ENCODE measurements around the gene CLDN14.

CLDN14 gene

GRCh38 chr21:36471254-36471723, 8.6 kb downstream of the CLDN14 start:
- peak in 1 of 2 donors; percentile 6 for DNase-seq (ENCODE audit: low read depth in 2 of 2)

GRCh38 chr21:36470294-36470693, 9.6 kb downstream of the CLDN14 start:
- DNase-seq (ENCODE audit: low read depth in 2 of 2) = no peak

GRCh38 chr21:36466061-36466511, 13.8 kb downstream of the CLDN14 start:
- no peak for DNase-seq (ENCODE audit: low read depth in 2 of 2)

DNA sequence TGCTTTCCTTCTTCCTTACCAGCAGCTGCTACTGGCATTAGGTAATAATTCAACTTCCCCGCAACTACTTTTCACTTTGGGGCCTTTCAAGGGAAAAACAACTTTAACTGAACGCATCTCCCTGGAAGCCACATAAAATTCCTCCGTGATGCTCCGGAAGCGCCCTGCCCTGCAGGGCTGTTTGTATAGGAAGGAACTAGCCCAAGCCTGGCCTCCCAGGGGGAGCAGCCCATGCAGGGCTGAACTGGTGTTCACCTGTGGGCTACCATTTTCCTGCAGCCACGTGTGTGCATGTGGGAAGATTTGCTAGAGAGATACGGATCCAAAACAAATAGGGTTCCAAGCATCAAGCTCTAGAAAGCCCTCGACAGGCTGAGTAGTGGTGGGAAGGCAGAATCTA, 14.4 kb downstream of the CLDN14 start:
- DNase-seq (ENCODE audit: low read depth in 2 of 2) = no peak

- no peak for DNase-seq (ENCODE audit: low read depth in 2 of 2)
Observed at GRCh38 chr21:36464590-36464989, 15.3 kb downstream of the CLDN14 start.

DNA sequence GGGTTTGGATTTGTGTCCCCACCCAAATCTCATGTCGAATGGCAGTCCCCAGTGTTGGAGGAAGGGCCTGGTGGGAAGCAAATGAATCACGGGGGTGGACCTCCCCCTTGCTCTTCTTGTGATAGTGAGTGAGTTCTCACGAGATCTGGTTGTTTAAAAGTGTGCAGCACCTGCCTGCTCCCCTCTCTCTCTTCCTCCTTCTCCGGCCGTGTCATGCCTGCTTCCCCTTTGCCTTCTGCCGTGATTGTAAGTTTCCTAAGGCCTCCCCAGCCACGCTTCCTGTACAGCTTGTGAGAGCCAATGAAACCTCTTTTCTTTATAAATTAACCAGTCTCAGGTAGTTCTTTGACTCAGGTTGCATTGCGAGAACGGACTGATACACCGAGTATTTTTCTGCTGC, 15.9 kb downstream of the CLDN14 start:
- DNase-seq (ENCODE audit: low read depth in 2 of 2) = no peak

DNA sequence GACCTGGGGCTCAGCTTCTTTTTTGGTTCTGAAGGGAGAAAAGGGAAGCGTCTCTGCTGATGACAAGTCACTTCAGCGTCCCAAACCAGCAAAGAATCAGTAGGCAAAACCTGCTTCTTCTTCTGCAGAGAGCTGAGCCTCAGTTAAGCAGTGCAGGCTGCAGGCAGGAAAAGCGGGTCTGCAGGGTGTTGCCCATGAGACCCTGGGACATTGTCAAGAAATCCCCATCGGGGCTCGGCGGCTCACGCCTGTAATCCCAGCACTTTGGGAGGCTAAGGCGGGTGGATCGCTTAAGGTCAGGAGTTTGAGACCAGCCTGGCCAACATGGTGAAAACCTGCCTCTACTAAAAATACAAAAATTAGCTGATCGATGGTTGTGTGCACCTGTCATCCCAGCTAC, 16.7 kb downstream of the CLDN14 start:
- no peak for DNase-seq (ENCODE audit: low read depth in 2 of 2)

- DNase-seq (ENCODE audit: low read depth in 2 of 2) = no peak
Observed at GRCh38 chr21:36461918-36462486, 17.9 kb downstream of the CLDN14 start.

DNA sequence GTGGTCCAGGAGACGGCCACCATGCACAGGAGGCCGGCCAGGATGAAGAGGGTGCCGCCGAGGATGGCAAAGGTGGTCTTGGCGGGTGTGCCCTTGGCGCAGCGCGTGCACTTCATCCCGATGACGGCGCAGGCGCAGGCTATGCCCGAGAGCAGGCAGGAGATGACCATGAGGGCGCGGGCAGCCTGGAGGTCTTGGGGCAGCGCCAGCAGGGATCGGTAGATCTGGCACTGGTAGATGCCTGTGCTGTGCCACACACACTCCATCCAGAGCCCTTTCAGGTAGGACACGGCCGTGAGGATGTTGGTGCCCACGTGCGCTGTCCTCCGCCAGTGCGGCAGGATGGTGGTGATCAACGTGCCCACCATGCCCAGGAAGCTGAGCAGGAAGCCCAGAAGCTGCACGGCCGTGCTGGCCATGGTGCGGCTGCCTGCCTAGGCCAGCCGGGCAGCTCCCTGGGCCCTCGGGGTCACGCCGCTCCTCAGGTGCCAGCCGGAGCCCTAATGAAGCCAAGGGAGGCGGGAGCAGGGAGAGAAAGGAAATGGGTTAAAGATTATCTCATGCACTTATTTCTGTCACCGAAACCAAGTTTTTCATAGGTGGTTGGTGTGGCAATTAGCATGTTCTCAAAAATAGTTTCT, 18.5 kb downstream of the CLDN14 start:
- no peak for DNase-seq (ENCODE audit: low read depth in 2 of 2)

DNA sequence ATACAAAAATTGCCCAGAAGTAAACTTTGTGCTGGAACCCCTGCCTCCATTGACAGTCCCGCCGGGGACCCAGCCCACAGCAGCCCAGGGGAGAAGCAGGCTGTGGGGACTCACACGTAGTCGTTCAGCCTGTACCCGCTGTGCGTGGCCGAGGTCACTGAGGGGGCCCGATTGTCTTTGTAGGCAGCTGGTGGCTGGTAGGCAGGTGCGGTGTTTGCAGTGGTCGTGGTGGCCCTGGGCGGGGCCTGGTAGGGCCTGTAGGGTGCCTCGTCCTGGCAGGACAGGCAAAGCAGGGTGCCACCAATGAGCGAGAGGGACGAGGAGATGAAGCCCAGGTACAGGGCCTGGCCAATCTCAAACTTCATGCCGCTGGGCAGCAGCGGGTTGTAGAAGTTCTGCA, 19.1 kb downstream of the CLDN14 start:
- DNase-seq (ENCODE audit: low read depth in 2 of 2) = no peak

- no peak for DNase-seq (ENCODE audit: low read depth in 2 of 2)
Observed at GRCh38 chr21:36459098-36459497, 20.8 kb downstream of the CLDN14 start.

GRCh38 chr21:36456729-36457414, 23.1 kb downstream of the CLDN14 start:
- DNase-seq (ENCODE audit: low read depth in 2 of 2) = no peak

GRCh38 chr21:36454706-36455105, 25.2 kb downstream of the CLDN14 start:
- no peak for DNase-seq (ENCODE audit: low read depth in 2 of 2)

- DNase-seq (ENCODE audit: low read depth in 2 of 2) = no peak
Observed at GRCh38 chr21:36454093-36454531, 25.8 kb downstream of the CLDN14 start.

GRCh38 chr21:36452281-36452825, 27.6 kb downstream of the CLDN14 start:
- DNase-seq (ENCODE audit: low read depth in 2 of 2) = no peak

DNA sequence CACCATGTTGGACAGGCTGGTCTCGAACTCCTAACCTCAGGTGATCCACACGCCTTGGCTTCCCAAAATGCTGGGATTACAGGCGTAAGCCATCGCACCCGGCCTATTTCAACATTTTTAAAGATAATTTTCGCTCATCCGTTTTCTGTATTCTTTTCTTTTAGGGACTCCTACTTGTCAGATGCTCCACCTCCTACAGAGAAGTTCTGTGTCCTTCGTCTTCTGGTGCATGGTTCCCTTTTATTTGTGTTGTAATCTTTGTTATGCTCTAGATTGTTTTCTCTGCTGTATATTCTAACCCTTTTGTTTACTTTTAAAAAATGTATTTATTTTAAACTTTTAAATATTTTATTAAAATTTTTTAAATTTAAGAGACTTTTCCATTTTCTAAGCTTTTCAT, 28.4 kb downstream of the CLDN14 start:
- DNase-seq (ENCODE audit: low read depth in 2 of 2) = no peak

GRCh38 chr21:36450511-36450910, 29.4 kb downstream of the CLDN14 start:
- no peak for DNase-seq (ENCODE audit: low read depth in 2 of 2)

- DNase-seq (ENCODE audit: low read depth in 2 of 2) = no peak
Observed at GRCh38 chr21:36446301-36446700, 33.6 kb downstream of the CLDN14 start.

- no peak for DNase-seq (ENCODE audit: low read depth in 2 of 2)
Observed at GRCh38 chr21:36441715-36442114, 38.2 kb downstream of the CLDN14 start.

GRCh38 chr21:36437745-36438128, 42.2 kb downstream of the CLDN14 start:
- DNase-seq (ENCODE audit: low read depth in 2 of 2) = no peak

DNA sequence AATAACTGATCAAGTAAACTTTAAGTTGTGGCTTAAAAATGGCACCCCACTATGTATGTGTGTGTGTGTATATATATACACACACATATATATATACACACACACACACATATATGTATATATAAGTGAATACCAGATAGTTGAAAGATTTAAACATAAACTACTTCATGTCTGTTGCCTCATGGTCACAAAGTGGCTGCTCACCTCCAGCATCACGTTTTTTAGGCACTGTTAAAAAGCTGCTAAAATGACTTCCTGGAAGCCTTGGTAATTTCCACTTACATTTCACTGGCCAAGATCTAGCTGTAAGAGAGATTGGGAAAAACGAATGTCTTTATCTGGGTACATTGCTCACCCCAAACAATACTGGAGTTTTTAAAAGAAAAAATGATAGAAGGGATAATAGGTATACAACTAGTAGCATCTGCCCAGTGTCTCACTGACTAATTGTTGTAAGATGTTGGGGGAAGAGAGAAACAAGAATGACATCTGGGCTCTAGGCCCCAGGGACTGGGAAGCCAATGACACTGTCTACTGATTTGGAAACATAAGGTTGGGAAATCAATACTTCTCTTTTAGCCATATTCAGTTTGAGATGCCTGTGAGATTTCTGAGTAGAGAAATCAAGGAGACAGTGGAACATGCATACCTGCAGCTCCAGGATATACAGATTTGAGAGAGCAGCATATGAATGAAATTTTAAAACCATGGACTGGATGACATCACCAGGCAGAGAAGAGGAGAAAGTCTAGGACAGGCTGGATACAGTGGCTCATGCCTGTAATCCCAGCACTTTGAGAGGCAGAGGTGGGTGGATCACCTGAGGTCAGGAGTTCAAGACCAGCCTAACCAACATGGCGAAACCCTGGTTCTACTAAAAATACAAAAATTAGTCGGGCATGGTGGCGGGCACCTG, 42.8 kb downstream of the CLDN14 start:
- DNase-seq (ENCODE audit: low read depth in 2 of 2) = no peak

DNA sequence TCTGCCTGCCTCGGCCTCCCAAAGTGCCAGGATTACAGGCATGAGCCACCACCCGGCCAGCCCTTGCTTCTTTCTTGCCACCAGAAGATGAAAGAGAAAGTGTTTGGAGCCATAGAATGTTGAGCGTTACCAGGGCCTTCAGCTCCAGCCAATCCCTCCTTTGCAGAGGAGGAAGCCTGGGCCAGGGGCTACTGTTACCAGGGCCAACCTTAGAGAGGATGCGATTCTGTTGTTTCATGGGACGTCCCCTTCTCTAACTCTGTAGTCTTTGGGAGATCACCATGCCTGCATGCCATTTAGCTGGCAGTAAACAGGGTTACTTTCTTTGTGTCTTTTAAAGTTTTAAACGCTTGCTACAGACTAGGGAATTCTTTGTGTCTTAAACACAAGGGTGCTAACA, 45.8 kb downstream of the CLDN14 start:
- no peak for DNase-seq (ENCODE audit: low read depth in 2 of 2)

All from stimulated activated CD8-positive, alpha-beta memory T cell treated with anti-CD3 and anti-CD28 coated beads, Interleukin-15, amount 100 ng/mL, for 48 hours (primary cell).